ENCODE data around the gene PLA2R1. TPM values are rescaled to one million over a fixed set of nuclear protein-coding genes. Genes with fewer than 3 reads are reported as not detected.

The PLA2R1 gene
- polyA plus RNA-seq, 3 donors: 81.4 to 129 (median 83.9) TPM

DNA sequence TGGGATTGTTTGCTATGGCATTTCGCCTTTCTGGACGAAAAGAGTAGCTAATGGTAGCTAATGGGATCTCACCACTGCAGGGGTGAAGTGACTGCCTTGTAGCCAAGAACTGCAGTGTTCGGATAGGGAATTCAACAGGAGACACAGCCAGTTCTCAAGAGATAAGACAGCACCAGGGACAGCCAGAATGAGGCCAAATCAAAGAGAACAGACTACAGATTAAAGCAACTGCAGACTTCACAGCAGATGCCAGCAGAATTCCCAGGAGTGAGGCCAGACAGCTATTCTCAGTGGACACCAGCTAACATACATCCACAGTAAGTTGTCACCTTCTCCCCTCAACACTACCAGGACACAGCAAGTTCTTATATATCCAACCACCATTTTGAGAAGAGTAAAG, 124.0 kb downstream of the PLA2R1 start:
- DNase-seq: no peak

- DNase-seq: no peak
Measured at GRCh38 chr2:159936471-159936870, 125.9 kb downstream of the PLA2R1 start.

- DNase-seq: no peak
Measured at GRCh38 chr2:159933727-159934049, 128.7 kb downstream of the PLA2R1 start.

GRCh38 chr2:159933040-159933726, 129.2 kb downstream of the PLA2R1 start:
- no peak for DNase-seq

DNA sequence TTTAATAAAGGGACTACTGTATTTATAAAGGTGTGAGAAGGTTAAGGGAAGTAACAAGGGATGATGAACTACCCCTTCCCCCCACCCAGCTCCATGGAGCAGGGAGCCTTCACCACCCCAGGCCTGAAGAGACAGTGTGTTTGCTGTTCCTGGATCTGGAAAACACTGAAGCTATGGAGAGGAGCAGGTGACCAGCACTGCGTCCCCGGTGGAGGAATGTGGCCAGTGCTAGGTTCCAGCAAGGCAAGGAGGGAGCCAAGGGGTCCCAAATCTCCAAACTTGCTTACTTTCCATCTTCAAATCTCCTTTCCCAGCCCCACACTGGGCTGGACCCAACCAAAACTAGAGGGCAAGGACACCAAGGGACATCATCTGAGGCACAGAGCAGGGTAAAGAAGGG, 135.7 kb downstream of the PLA2R1 start:
- no peak for DNase-seq

DNA sequence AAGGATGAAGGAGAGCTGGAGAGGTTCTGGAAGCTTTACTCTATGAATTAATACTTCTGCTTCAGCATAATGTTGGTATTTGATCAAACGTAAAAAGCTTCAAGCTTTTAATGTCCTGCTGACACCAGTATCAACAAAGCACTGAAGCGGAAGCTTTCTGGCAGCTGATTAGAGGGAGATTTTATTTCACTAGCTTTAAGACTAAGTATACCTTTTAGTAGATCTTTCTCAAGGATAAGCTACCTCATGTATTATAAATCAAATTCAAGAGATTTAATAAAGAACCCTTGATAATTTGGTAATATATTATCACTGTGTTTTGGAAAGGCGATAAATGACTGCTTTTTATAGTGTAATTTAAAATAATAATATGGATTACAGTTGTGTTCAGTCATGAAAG, 136.4 kb downstream of the PLA2R1 start:
- no peak for DNase-seq

DNA sequence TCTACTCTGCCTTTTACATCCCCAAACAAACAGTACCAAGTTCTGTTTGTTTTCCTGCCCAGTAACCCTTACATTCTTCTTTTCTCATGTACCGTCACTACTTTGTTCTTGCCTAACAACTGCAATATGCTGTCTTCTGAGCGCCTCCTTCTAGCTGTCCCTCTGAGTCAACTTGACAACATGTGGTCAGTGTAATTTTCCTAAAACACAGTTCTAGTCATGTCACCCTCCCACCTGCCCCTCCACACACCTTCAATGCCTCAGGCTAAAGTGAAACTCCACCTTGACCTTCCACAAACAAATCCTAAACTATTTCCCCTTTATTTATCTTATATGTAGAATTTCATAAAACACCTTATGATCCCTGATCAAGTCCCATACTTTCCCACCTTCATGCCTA, 139.9 kb downstream of the PLA2R1 start:
- DNase-seq: no peak

GRCh38 chr2:159921752-159922404, 140.5 kb downstream of the PLA2R1 start:
- no peak for DNase-seq

DNA sequence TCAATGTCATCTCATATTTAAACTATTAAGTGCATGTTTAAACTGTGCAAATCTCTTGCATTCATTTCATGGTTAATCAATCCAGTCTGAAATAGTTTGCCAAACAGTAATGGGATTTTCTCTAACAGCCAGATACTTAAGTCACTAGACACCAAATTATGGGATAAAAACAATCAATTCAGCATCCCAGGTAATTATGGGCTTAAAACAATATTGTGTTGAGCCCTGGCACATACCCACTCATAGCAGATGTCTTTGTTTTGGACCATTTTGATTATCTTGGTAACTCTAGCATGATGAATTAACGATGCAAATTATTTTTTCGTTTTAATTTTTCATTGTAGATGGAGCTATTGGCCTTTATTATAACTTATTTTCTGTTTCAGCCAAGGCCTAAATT, 145.9 kb downstream of the PLA2R1 start:
- DNase-seq: no peak

- no peak for DNase-seq
Measured at GRCh38 chr2:159913900-159914299, 148.5 kb downstream of the PLA2R1 start.

GRCh38 chr2:159912580-159912979, 149.8 kb downstream of the PLA2R1 start:
- DNase-seq: no peak

DNA sequence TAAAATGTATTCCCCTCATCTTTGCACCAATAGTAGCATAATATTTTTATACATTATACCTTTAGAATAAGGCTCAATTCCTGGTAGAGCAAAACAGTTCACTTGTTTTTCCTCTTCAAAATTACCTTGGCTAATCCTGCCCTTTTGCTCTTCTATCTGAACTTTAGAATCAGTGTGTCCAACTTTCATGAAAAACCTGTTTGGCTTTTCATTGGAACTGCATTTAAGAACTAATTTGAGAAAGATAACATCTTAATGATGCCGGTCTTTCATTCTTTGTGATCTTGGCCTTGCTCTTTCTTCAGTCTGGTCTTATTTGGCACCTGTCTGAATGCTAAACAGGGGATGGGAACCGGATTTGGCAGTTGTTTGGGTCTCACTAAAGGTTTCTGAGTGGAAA, 151.5 kb downstream of the PLA2R1 start:
- DNase-seq: no peak

DNA sequence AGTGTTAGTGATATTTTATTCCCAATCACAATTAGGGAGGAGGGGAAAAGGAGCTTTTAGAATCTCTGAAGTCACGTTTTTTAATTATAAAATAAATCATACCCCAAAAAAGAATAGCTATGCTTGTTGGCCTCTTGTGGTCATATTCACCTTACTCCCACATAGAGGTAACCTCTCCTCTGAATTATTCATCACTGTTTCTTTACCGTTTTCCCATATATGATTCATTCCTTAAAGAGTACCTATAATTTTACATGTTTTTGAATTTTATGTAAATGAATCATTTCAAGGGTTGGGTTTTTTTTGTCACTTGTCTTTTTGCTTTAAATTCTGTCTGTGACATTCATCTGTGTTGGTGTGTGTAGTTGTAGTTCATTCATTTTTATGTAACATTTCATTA, 153.8 kb downstream of the PLA2R1 start:
- DNase-seq: no peak

DNA sequence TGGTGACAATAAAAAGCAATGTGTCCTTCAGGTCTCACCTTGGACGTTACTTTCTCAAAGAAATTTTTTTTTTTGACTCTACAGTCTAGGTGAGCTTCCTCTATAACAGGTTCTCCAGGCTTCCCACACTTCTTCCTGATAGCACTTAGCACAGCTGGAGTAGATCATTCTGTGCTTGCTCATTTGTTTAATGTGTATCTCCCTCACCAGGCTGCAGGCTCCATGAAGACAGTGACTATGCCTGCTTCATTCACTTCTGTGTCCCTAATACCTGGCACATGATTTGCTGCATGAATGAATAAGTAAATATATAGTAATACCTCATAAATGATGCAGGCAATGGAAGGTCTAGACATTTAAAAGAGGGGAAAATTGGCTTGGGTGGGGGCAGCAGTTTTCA, 154.5 kb downstream of the PLA2R1 start:
- no peak for DNase-seq

DNA sequence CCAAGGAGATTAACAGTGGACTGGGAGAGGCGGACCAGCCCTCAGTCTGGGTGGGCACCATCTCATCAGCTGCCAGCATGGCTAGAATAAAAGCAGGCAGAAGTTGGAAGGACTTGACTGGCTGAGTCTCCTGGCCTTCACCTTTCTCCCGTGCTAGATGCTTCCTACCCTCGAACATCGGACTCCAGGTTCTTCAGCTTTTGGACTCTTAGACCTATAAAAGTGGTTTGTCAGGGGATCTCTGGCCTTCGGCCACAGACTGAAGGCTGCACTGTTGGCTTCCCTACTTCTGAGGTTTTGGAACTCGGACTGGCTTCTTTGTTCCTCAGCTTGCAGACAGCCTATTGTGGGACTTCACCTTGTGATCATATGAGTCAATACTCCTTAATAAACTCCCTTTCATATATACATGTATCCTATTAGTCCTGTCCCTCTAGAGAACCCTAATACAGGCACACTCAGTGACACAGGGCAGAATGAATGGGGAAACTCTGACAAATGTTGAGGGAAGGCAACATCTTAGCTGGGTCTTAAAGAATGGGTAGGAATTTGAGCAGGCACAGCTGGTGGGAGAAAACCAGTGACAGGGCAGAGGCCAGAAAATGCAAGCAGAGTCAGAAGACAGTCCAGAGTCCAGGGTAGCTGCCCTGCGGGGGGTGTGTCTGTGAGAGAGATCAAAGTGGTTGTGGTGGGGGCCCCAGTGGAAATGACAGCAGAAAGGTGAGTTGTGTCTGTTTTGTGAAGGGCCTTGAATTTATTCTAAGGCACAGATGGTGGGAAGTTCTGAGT, 156.3 kb downstream of the PLA2R1 start:
- no peak for DNase-seq

- no peak for DNase-seq
Measured at GRCh38 chr2:159904959-159905305, 157.5 kb downstream of the PLA2R1 start.

DNA sequence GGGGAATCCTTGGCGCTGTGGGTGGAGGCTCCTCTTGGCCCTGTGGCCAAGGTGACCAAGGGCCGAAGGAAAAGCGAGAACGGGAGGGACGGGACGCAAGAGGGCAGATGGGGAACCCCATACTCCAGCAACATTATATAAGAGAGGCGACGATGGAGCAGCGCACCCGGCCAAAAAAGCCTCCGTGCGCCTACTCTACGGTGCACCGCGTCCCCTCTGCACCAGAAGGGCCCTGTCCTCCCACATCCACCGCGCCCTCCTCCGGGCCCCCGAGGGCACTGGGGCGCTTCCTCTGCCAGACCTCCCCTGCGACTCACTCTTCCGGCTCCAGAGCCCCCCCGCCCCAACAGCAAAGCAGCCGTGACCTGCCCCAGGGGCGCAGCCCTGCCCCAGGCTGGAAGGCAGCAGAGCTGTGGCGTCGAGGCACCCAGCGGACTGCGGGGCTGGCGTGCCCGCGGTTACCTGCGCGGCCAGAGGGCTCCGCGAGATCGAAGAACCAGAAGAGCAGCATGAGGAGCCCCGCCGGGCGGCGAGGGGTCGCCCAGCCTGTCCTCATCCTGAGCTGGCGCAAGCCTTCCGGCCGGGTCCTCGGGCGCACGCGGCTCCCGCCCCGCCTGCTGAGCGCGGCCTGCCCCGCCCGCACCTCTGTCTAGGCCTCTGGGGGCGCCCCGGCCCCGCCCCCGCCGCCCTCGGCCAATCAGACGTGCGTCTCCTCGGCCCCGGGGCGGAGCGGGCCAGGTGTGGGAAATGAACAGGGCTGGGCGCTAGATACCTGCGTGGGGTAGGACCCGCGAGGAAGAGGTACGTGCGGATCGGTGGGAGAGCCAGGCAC, 158.1 kb downstream of the PLA2R1 start, which contains the start of gene LY75:
Gene LY75, minus strand, starts transcription at position 630 of the 832 bp plus-strand sequence.
- DNase-seq: no peak

DNA sequence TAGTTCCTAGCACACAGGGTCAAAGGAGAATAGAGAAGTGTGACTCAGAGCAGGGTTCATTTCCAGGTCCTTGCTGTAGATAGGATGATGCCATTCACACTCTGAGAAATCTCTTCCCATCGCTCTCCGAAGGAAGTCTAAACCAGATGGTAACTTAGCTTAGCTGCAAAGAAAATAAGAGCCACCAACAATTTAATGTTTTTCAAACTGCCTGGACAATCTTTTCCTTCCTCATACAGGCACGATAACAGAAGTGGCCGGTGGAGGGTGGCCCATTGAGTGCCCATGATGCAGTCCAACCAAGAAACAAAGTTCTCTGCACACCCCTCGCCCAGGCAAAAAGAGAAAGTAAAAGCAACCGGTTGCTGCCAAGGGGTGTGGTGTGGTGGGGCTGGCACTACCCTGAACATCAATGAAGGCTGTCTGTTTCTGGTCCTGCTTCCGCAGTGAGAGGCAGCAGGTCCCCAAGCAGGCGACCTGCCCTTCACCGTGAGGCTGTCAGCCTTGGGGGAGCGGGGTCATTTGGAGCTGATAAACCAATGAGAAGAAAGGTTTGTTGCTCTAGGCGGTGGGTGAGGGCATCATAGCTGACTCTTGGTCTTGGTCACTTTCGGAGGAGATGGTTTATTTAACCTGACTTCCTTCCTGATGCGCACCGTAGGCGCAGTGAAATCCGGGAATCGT, 158.8 kb downstream of the PLA2R1 start:
- no peak for DNase-seq

GRCh38 chr2:159902722-159903121, 159.7 kb downstream of the PLA2R1 start:
- no peak for DNase-seq

DNA sequence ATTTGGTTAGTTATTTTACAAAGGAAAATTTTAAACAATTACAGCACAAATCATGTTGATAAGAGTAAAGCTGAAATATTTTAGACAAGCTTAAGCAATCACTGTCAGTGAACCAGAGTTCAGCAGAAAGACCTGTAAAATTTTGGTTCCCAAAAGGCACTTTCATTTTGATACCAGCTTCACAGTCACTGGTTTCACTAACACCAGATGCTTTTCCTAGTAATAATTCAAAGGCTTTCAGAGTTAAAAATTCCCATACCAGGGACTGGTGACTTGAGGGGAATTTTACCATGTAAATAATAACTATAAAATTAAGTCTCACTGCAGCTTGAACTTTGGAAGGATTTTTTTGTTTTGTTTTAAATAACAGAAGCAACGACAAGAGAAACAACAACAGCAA, 162.1 kb downstream of the PLA2R1 start:
- no peak for DNase-seq

DNA sequence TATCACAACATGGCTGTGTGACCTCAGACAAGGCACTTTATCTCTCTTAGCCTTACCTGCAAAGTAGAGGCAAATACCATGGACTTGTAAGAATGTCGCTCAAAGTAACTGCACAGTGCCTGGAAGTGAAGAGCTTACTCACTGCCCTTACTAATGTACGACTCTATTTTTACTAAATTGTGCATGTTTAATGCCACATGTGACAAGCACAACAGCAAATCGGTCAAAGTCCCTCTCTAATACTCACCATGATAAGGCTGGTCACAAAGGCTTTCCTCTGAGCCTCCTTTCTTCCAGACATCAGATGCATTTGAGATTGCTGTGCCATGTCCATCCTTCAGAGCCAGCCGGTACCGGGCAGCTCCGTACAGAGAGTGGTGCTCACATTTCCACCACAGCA, 164.0 kb downstream of the PLA2R1 start:
- no peak for DNase-seq

- no peak for DNase-seq
Measured at GRCh38 chr2:159897720-159898119, 164.7 kb downstream of the PLA2R1 start.

Measured in renal pelvis (tissue), 4 donors.